HepG2 (cell line): ENCODE measurements around the gene MED23. TPM values are rescaled to one million over a fixed set of nuclear protein-coding genes. Genes with fewer than 3 reads are reported as not detected.

ENCODE experiments used
- FOXP4 ChIP-seq: sonication (generic); formaldehyde crosslinking; IDR thresholded peaks from 2 replicates; pipeline ENCODE4 v1.4.0; 2020; ENCODE audit warnings: missing genetic modification reagents
- GATAD1 ChIP-seq: IDR thresholded peaks from 2 replicates; pipeline ENCODE4 v1.6.1; 2016; ENCODE audit warnings: missing genetic modification reagents, missing compliant biosample characterization
- GPBP1L1 ChIP-seq: sonication (generic); formaldehyde crosslinking; IDR thresholded peaks from 2 replicates; pipeline ENCODE4 v1.5.0; 2020; ENCODE audit warnings: mild to moderate bottlenecking, missing genetic modification reagents
- HDAC6 ChIP-seq: fragments of 200-600 bp; sonication (generic); IDR thresholded peaks from 2 replicates; pipeline ENCODE4 v1.7.0; 2017; ENCODE audit warnings: mild to moderate bottlenecking, antibody characterized with exemption, low read length, low read depth
- HIC2 ChIP-seq: sonication (generic); formaldehyde crosslinking; IDR thresholded peaks from 2 replicates; pipeline ENCODE4 v1.9.0; 2022; ENCODE audit warnings: low read depth, missing genetic modification reagents
- JUN ChIP-seq: sonication (generic); formaldehyde crosslinking; IDR thresholded peaks from 2 replicates; pipeline ENCODE4 v1.4.0; 2020; ENCODE audit warnings: mild to moderate bottlenecking, missing genetic modification reagents
- MAZ ChIP-seq, 2 experiments: sonication (generic) in 1 of 2; formaldehyde crosslinking in 1 of 2; IDR thresholded peaks; 2 replicates each; pipeline versions ENCODE4 v1.5.0 to v1.6.1; 2012 to 2020; ENCODE audit warnings: low read depth in 2 of 2, mild to moderate bottlenecking in 2 of 2, borderline replicate concordance in 1 of 2, improper control_type of control experiment in 1 of 2, low read length in 1 of 2, missing genetic modification reagents in 1 of 2, moderate library complexity in 1 of 2
- NFYC ChIP-seq: IDR thresholded peaks from 2 replicates; pipeline ENCODE4 v1.6.1; 2016; ENCODE audit warnings: missing genetic modification reagents, missing compliant biosample characterization
- PAXIP1 ChIP-seq: sonication (generic); formaldehyde crosslinking; conservative IDR thresholded peaks from 2 replicates; pipeline ENCODE4 v1.4.0; 2020; ENCODE audit warnings: mild to moderate bottlenecking, missing genetic modification reagents, moderate library complexity
- PHF8 ChIP-seq: sonication (generic); formaldehyde crosslinking; IDR thresholded peaks from 2 replicates; pipeline ENCODE4 v1.5.0; 2020; ENCODE audit warnings: missing genetic modification reagents
- SP1 ChIP-seq, 2 experiments: fragments of 450-650 bp in 1 of 2; sonication (generic) in 1 of 2; formaldehyde crosslinking in 1 of 2; IDR thresholded peaks; 2 replicates each; pipeline versions ENCODE4 v1.4.0 to v1.6.1; 2016 to 2020; ENCODE audit warnings: missing genetic modification reagents in 1 of 2
- SPEN ChIP-seq: sonication (generic); formaldehyde crosslinking; IDR thresholded peaks from 2 replicates; pipeline ENCODE4 v1.5.1; 2020; ENCODE audit warnings: low read depth, mild to moderate bottlenecking, missing genetic modification reagents
- TBP ChIP-seq: sonication (generic); formaldehyde crosslinking; IDR thresholded peaks from 2 replicates; pipeline ENCODE4 v1.5.0; 2020; ENCODE audit warnings: missing genetic modification reagents
- TCF7 ChIP-seq: sonication (generic); IDR thresholded peaks from 2 replicates; pipeline ENCODE4 v1.6.1; 2016; ENCODE audit warnings: antibody characterized with exemption, low read depth
- ZNF17 ChIP-seq: sonication (generic); formaldehyde crosslinking; IDR thresholded peaks from 2 replicates; pipeline ENCODE4 v1.5.0; 2020; ENCODE audit warnings: mild to moderate bottlenecking, missing genetic modification reagents
- ZNF207 ChIP-seq: fragments of 450-650 bp; IDR thresholded peaks from 2 replicates; pipeline ENCODE4 v1.6.1; 2016; ENCODE audit warnings: antibody characterized with exemption, borderline replicate concordance
- ZNF280B ChIP-seq: sonication (generic); formaldehyde crosslinking; IDR thresholded peaks from 2 replicates; pipeline ENCODE4 v1.5.0; 2020; ENCODE audit warnings: missing genetic modification reagents, mild to moderate bottlenecking, borderline replicate concordance
- ZNF337 ChIP-seq: sonication (generic); formaldehyde crosslinking; IDR thresholded peaks from 2 replicates; pipeline ENCODE4 v1.5.1; 2020; ENCODE audit warnings: missing genetic modification reagents, low read depth, mild to moderate bottlenecking, borderline replicate concordance
- ZNF670 ChIP-seq: sonication (generic); formaldehyde crosslinking; IDR thresholded peaks from 2 replicates; pipeline ENCODE4 v1.8.0; 2022; ENCODE audit warnings: mild to moderate bottlenecking, missing genetic modification reagents, borderline replicate concordance
- ZNF816 ChIP-seq: sonication (generic); formaldehyde crosslinking; IDR thresholded peaks from 2 replicates; pipeline ENCODE4 v1.8.0; 2022; ENCODE audit warnings: missing genetic modification reagents, mild to moderate bottlenecking, borderline replicate concordance
- polyA plus RNA-seq, 8 experiments: library from polyadenylated mRNA; depleted of rRNA in 3 of 8; stranded (reverse) in 7 of 8; unstranded in 1 of 8; fragments of >200 nt; fragmentation: Illumina TruSeq in 4 of 8; extraction: Trizol in 4 of 8; gene quantifications; 2 replicates each; pipeline versions ENCODE4 v1.2.1 to v1.2.3, GENCODE V29; 2011 to 2016; ENCODE audit warnings: low read depth in 4 of 8, missing spikeins in 1 of 8, mixed read lengths in 1 of 8; ENCODE audit not compliant: insufficient read depth in 1 of 8
- total RNA-seq, 5 experiments: library from RNA; depleted of rRNA; stranded (reverse); fragments of >200 nt; fragmentation: Illumina TruSeq; extraction: Trizol; gene quantifications; 2 replicates each; pipeline ENCODE4 v1.2.3, GENCODE V29; 2016; ENCODE audit warnings: low read depth in 1 of 5

The MED23 gene
- total and polyA plus RNA-seq, 2 of the 13 experiments (the other 11 are each of a cell fraction or from before 2014, with no cell fraction given), result 34.9 to 50.5 TPM

- TF ChIP-seq FOXP4 (CRISPR knock-in tag) (peak; percentile 93), MAZ (IDR thresholded peaks at IDR 0.05; ENCODE audit: borderline replicate concordance, low read depth, low read length) (no peak), MAZ (CRISPR knock-in tag; IDR thresholded peaks at IDR 0.05; ENCODE audit: low read depth) (no peak), ZNF207 (no peak), GPBP1L1 (CRISPR knock-in tag) (no peak), HDAC6 (no peak), ZNF337 (no peak), SPEN (no peak), TBP (CRISPR knock-in tag) (no peak), ZNF17 (CRISPR knock-in tag) (no peak), GATAD1 (CRISPR knock-in tag) (no peak), ZNF670 (CRISPR knock-in tag) (no peak), JUN (CRISPR knock-in tag) (no peak), PHF8 (CRISPR knock-in tag) (no peak), PAXIP1 (CRISPR knock-in tag) (peak; percentile 99), HIC2 (CRISPR knock-in tag) (no peak), ZNF280B (CRISPR knock-in tag) (no peak), ZNF816 (CRISPR knock-in tag) (no peak), SP1 (IDR thresholded peaks at IDR 0.05) (no peak), SP1 (CRISPR knock-in tag; IDR thresholded peaks at IDR 0.05) (no peak), NFYC (CRISPR knock-in tag) (no peak), TCF7 (peak; percentile 64)
Observed at GRCh38 chr6:131574133-131574532, 53.9 kb downstream of the MED23 start (continued).
